ENCODE measurements around the gene CLEC5A. TPM values are rescaled to one million over a fixed set of nuclear protein-coding genes. Genes with fewer than 3 reads are reported as not detected.

The CLEC5A gene
- total and polyA plus RNA-seq, 11 donors, result 0.12 to 2.6 (median 0.50) TPM; not detected in 1

- peaks cover 0 to 7% (median 0%) of the 10 kb centered on the region in 12 donors for H3K4me1 ChIP-seq
- WGBS, 4 donors, result 73 to 82% (median 76%) methylated on average over 3 of the region's 3 CpGs
- no peak overlapping the region for H3K27ac ChIP-seq
- H3K9me3 ChIP-seq, result peaks cover 0 to 31% (median 9%) of the 10 kb centered on the region in 12 donors
- TF ChIP-seq, protein P1, sequence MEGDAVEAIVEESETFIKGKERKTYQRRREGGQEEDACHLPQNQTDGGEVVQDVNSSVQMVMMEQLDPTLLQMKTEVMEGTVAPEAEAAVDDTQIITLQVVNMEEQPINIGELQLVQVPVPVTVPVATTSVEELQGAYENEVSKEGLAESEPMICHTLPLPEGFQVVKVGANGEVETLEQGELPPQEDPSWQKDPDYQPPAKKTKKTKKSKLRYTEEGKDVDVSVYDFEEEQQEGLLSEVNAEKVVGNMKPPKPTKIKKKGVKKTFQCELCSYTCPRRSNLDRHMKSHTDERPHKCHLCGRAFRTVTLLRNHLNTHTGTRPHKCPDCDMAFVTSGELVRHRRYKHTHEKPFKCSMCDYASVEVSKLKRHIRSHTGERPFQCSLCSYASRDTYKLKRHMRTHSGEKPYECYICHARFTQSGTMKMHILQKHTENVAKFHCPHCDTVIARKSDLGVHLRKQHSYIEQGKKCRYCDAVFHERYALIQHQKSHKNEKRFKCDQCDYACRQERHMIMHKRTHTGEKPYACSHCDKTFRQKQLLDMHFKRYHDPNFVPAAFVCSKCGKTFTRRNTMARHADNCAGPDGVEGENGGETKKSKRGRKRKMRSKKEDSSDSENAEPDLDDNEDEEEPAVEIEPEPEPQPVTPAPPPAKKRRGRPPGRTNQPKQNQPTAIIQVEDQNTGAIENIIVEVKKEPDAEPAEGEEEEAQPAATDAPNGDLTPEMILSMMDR (IDR thresholded peaks at IDR 0.05), result no peak
- TF ChIP-seq POLR2A (IDR thresholded peaks at IDR 0.05), result no peak
- DNase-seq, result no peak
- H3K36me3 ChIP-seq, result no peaks in the 10 kb centered on the region
- H3K4me3 ChIP-seq, result no peak overlapping the region
- no peak for ATAC-seq
- no peaks in the 10 kb centered on the region for H3K27me3 ChIP-seq
- intact Hi-C loops (cut with DNase I), result no loop called here
These were observed 2.0 kb downstream of the CLEC5A start for GRCh38 chr7:141944811-141945210.

DNA sequence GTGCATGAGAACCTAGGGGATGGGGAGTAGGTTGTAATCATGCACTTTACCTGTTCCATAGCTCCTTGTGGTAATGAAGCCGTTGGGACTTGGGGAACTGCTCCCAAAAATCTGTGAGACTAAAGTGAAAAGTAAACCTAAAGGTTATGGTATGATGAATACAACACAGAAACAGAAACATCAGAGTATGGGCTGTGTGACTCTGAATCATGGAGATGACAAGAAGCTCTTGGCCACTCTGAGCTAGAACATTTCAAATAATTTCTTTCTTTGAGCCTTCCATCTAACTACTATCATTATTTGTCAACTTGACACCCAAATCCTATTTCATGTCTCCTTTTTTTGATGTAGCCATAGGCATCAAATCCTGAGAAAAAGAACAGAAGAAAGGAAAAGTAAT is 2.9 kb downstream of the CLEC5A start:
- 58 to 70% (median 62%) methylated on average over 1 of the region's 1 CpG for WGBS, 4 donors

GRCh38 chr7:141941075-141941474 is 5.7 kb downstream of the CLEC5A start:
- H3K36me3 ChIP-seq, result no peaks in the 10 kb centered on the region
- H3K9me3 ChIP-seq, result peaks cover 0 to 44% (median 11%) of the 10 kb centered on the region in 12 donors
- peaks cover 0 to 4% (median 0%) of the 10 kb centered on the region in 12 donors for H3K4me1 ChIP-seq
- no peak for ATAC-seq
- no peak overlapping the region for H3K4me3 ChIP-seq
- intact Hi-C loops (cut with DNase I), result no loop called here
- no peaks in the 10 kb centered on the region for H3K27me3 ChIP-seq
- TF ChIP-seq, protein P1 (IDR thresholded peaks at IDR 0.05), result no peak
- no peak for TF ChIP-seq POLR2A (IDR thresholded peaks at IDR 0.05)
- 79 to 84% (median 79%) methylated on average over 3 of the region's 3 CpGs for WGBS, 4 donors
- H3K27ac ChIP-seq, result no peak overlapping the region
- DNase-seq, result no peak

More for the DNA sequence above, 2.9 kb downstream of the CLEC5A start:
- peaks cover 0 to 7% (median 0%) of the 10 kb centered on the region in 12 donors for H3K4me1 ChIP-seq
- no peaks in the 10 kb centered on the region for H3K27me3 ChIP-seq
- ATAC-seq (no peak), DNase-seq (no peak)
- intact Hi-C loops (cut with DNase I), result no loop called here
- no peak overlapping the region for H3K4me3 ChIP-seq
- peaks cover 0 to 39% (median 11%) of the 10 kb centered on the region in 12 donors for H3K9me3 ChIP-seq
- H3K27ac ChIP-seq, result no peak overlapping the region
- TF ChIP-seq, protein P1 (IDR thresholded peaks at IDR 0.05), result no peak
- no peaks in the 10 kb centered on the region for H3K36me3 ChIP-seq

DNA sequence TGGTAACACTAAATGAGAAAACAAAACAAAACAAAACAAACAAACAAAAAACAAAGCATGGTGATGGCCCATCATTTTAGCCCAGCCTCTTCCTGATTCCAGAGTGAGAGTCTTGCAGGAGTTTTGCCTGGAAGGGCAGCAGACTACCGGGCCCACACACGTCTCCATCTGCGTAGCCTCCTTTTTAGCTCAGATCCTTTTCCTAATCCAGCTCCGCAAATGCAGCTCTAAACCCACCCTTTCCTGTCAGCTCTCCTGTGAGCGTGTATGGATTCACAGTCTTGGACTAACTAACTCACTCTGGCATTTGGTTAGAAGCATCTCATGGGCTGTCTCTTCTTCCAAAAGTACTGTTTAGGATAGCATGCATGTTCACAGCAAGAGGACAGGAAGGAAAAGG is 16.6 kb downstream of the CLEC5A start:
- H3K9me3 ChIP-seq, result peaks cover 0 to 3% (median 0%) of the 10 kb centered on the region in 12 donors
- H3K27me3 ChIP-seq, result no peaks in the 10 kb centered on the region
- TF ChIP-seq POLR2A (IDR thresholded peaks at IDR 0.05), result no peak
- TF ChIP-seq, protein P1 (IDR thresholded peaks at IDR 0.05), result no peak
- H3K4me1 ChIP-seq, result peaks cover 0 to 12% (median 0%) of the 10 kb centered on the region in 12 donors
- WGBS, 4 donors, result 66 to 90% (median 71%) methylated on average over 5 of the region's 5 CpGs
- H3K4me3 ChIP-seq, result no peak overlapping the region
- intact Hi-C loops (cut with DNase I), result no loop called here
- no peak overlapping the region for H3K27ac ChIP-seq
- DNase-seq, result no peak
- ATAC-seq, result no peak
- no peaks in the 10 kb centered on the region for H3K36me3 ChIP-seq

Data from heart left ventricle (tissue), 16 donors.